Stimulated activated naive B cell treated with anti-CD40 and anti-IgM and Interleukin-4, amounts not matched to agents 10 μg/mL and 1 μg/mL and 100 μg/mL, for 72 hours (primary cell): ENCODE data around the gene CFAP126.
A peak's percentile ranks its signal among the peaks of the same experiment; 100 is the strongest.
"Not testable (repeated sequence)": the region's sequence is repeated elsewhere in the genome, so short reads cannot be mapped to it uniquely, and the experiment has no call there.

Source experiments
- ATAC-seq, 2 donors: fragments of 150-1000 bp; cut with Tn5 transposase; replicated peaks; 2 replicates each; pipeline ENCODE4 v1.10.0; 2021; ENCODE audit warnings: moderate library complexity in 1 of 2
- DNase-seq: peaks from one replicate; pipeline ENCODE4 v3.0.0; 2021
- H3K27ac Mint-ChIP-seq: one replicate; pipeline ENCODE4 v1.8.0; 2022; ENCODE audit warnings: mild to moderate bottlenecking, mixed read lengths
- H3K27me3 Mint-ChIP-seq, 2 donors: one replicate each; pipeline ENCODE4 v1.8.0; 2022; ENCODE audit warnings: mixed read lengths in 2 of 2
- H3K36me3 Mint-ChIP-seq, 2 donors: one replicate each; pipeline ENCODE4 v1.8.0; 2022; ENCODE audit warnings: mixed read lengths in 2 of 2, mild to moderate bottlenecking in 1 of 2
- H3K4me1 Mint-ChIP-seq, 2 donors: one replicate each; pipeline ENCODE4 v1.8.0; 2022; ENCODE audit warnings: mixed read lengths in 2 of 2, mild to moderate bottlenecking in 1 of 2
- H3K4me3 Mint-ChIP-seq, 2 donors: one replicate each; pipeline ENCODE4 v1.8.0; 2022; ENCODE audit warnings: mild to moderate bottlenecking in 2 of 2, mixed read lengths in 2 of 2, moderate library complexity in 1 of 2
- H3K9me3 Mint-ChIP-seq, 2 donors: one replicate each; pipeline ENCODE4 v1.8.0; 2022; ENCODE audit warnings: mixed read lengths in 2 of 2, mild to moderate bottlenecking in 1 of 2

CFAP126 gene

GRCh38 chr1:161357073-161357472 is 10.6 kb downstream of the CFAP126 start:
- Mint-ChIP-seq H3K9me3 (no peaks in the 10 kb centered on the region), H3K36me3 (peaks cover 27 to 39% of the 10 kb centered on the region in 2 donors), H3K4me3 (no peak overlapping the region), H3K4me1 (peaks cover 3 to 7% of the 10 kb centered on the region in 2 donors), H3K27ac (no peak overlapping the region), H3K27me3 (no peaks in the 10 kb centered on the region)
- DNase-seq (no peak), ATAC-seq (peak; percentile 60 to 80)

- Mint-ChIP-seq H3K4me3 (no peak overlapping the region), H3K36me3 (peaks cover 21 to 33% of the 10 kb centered on the region in 2 donors), H3K27me3 (no peaks in the 10 kb centered on the region), H3K9me3 (no peaks in the 10 kb centered on the region), H3K27ac (no peak overlapping the region), H3K4me1 (peaks cover 1 to 7% of the 10 kb centered on the region in 2 donors)
- DNase-seq: no peak
- ATAC-seq: no peak
Observed at GRCh38 chr1:161351482-161351881, 16.2 kb downstream of the CFAP126 start.

- H3K9me3 Mint-ChIP-seq: no peaks in the 10 kb centered on the region
- DNase-seq (no peak), ATAC-seq (no peak)
- no peaks in the 10 kb centered on the region for H3K27me3 Mint-ChIP-seq
- H3K36me3 Mint-ChIP-seq: peaks cover 19 to 28% of the 10 kb centered on the region in 2 donors
- H3K27ac Mint-ChIP-seq: no peak overlapping the region
- H3K4me3 Mint-ChIP-seq: no peak overlapping the region
- H3K4me1 Mint-ChIP-seq: peaks cover 1 to 7% of the 10 kb centered on the region in 2 donors
Observed at GRCh38 chr1:161350671-161351070, 17.0 kb downstream of the CFAP126 start.

- H3K27me3 Mint-ChIP-seq: no peaks in the 10 kb centered on the region
- ATAC-seq (no peak), DNase-seq (no peak)
- no peaks in the 10 kb centered on the region for H3K4me1 Mint-ChIP-seq
- H3K9me3 Mint-ChIP-seq: no peaks in the 10 kb centered on the region
- peaks cover 27 to 45% of the 10 kb centered on the region in 2 donors for H3K36me3 Mint-ChIP-seq
- no peak overlapping the region for H3K4me3 Mint-ChIP-seq
- no peak overlapping the region for H3K27ac Mint-ChIP-seq
Observed at GRCh38 chr1:161342821-161343220, 24.9 kb downstream of the CFAP126 start.

- no peak for DNase-seq
- H3K27me3 Mint-ChIP-seq: no peaks in the 10 kb centered on the region
- no peaks in the 10 kb centered on the region for H3K9me3 Mint-ChIP-seq
- no peak for ATAC-seq
- no peak overlapping the region for H3K4me3 Mint-ChIP-seq
- no peaks in the 10 kb centered on the region for H3K4me1 Mint-ChIP-seq
- H3K27ac Mint-ChIP-seq: no peak overlapping the region
- H3K36me3 Mint-ChIP-seq: peaks cover 28 to 48% of the 10 kb centered on the region in 2 donors
Observed at GRCh38 chr1:161342177-161342576, 25.5 kb downstream of the CFAP126 start.

- ATAC-seq (no peak), DNase-seq (no peak)
- H3K4me1 Mint-ChIP-seq: peaks cover 0 to 7% of the 10 kb centered on the region in 2 donors
- H3K4me3 Mint-ChIP-seq: no peak overlapping the region
- H3K27me3 Mint-ChIP-seq: no peaks in the 10 kb centered on the region
- no peaks in the 10 kb centered on the region for H3K9me3 Mint-ChIP-seq
- H3K27ac Mint-ChIP-seq: no peak overlapping the region
- H3K36me3 Mint-ChIP-seq: peaks cover 51 to 64% of the 10 kb centered on the region in 2 donors
Observed at GRCh38 chr1:161335796-161336195, 31.9 kb downstream of the CFAP126 start.

- peaks cover 45 to 57% of the 10 kb centered on the region in 2 donors for H3K36me3 Mint-ChIP-seq
- H3K9me3 Mint-ChIP-seq: no peaks in the 10 kb centered on the region
- peaks cover 0 to 7% of the 10 kb centered on the region in 2 donors for H3K4me1 Mint-ChIP-seq
- ATAC-seq (no peak), DNase-seq (no peak)
- H3K27me3 Mint-ChIP-seq: no peaks in the 10 kb centered on the region
- H3K4me3 Mint-ChIP-seq: no peak overlapping the region
- H3K27ac Mint-ChIP-seq: no peak overlapping the region
Observed at GRCh38 chr1:161333166-161333565, 34.5 kb downstream of the CFAP126 start.

GRCh38 chr1:161330346-161330745 is 37.3 kb downstream of the CFAP126 start:
- H3K4me3 Mint-ChIP-seq: no peak overlapping the region
- peaks cover 46% of the 10 kb centered on the region in 2 donors for H3K36me3 Mint-ChIP-seq
- H3K27ac Mint-ChIP-seq: no peak overlapping the region
- ATAC-seq (no peak), DNase-seq (no peak)
- H3K9me3 Mint-ChIP-seq: no peaks in the 10 kb centered on the region
- H3K27me3 Mint-ChIP-seq: no peaks in the 10 kb centered on the region
- H3K4me1 Mint-ChIP-seq: peaks cover 0 to 7% of the 10 kb centered on the region in 2 donors

- no peak for DNase-seq
- no peak overlapping the region for H3K27ac Mint-ChIP-seq
- no peaks in the 10 kb centered on the region for H3K4me1 Mint-ChIP-seq
- H3K4me3 Mint-ChIP-seq: no peak overlapping the region
- ATAC-seq: no peak
- no peaks in the 10 kb centered on the region for H3K27me3 Mint-ChIP-seq
- peaks cover 16 to 24% of the 10 kb centered on the region in 2 donors for H3K36me3 Mint-ChIP-seq
- no peaks in the 10 kb centered on the region for H3K9me3 Mint-ChIP-seq
Observed at GRCh38 chr1:161324020-161324419, 43.7 kb downstream of the CFAP126 start.

- H3K9me3 Mint-ChIP-seq, H3K36me3 Mint-ChIP-seq, H3K27ac Mint-ChIP-seq, ATAC-seq, H3K27me3 Mint-ChIP-seq, DNase-seq, H3K4me3 Mint-ChIP-seq: not testable (repeated sequence)
- peaks cover 13 to 30% of the 10 kb centered on the region in 2 donors for H3K4me1 Mint-ChIP-seq
Observed at GRCh38 chr1:161315841-161316674, 51.6 kb downstream of the CFAP126 start.
